ENCODE results near the gene TFAP2D.

TFAP2D gene

DNA sequence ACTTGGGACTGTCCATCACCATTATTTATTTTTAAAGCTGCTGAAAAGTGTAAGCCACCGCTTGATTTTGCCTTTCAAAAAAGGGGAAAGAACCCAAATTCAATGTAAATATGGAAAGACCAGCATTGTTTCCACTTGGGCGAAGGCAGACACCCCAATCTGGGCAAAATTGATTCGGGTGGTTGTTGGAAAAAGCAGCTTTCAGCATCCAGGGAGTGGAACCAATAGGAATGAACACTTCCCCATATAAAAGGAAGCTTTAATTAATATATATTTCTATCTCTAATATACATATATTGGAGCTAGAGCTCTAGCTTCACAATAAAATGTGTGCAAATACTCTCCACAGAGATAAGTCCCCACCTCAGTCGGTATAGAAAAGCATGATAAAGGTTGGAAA lies at the start of gene TFAP2D:
TSS of gene TFAP2D (plus strand) at position 301 of the 400 bp plus-strand sequence. CDS start 530 bp downstream, outside the sequence.
- in situ Hi-C loops (cut with HindIII; ENCODE audit: low sequenced_read_pairs), result no loop called here

DNA sequence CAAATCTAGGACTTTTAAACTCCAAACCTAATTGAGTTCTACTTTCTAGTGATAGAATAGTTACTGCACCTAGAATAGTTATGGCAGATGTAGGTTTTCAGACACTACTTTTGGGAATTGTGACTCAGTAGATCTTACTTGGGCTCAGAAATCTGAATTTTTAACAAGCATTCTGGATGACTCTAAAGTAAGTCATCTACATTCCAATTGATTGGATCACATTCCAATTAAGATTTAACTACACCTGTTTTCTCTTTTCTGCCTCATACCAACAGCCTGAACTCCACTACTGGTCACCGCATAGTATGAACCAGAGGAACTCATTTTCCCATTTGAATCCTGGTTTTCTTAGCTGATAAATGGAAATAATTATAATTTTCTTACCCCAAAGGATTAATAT lies 49.5 kb upstream of the TFAP2D start:
- in situ Hi-C loops (cut with HindIII; ENCODE audit: low sequenced_read_pairs), result no loop called here

DNA sequence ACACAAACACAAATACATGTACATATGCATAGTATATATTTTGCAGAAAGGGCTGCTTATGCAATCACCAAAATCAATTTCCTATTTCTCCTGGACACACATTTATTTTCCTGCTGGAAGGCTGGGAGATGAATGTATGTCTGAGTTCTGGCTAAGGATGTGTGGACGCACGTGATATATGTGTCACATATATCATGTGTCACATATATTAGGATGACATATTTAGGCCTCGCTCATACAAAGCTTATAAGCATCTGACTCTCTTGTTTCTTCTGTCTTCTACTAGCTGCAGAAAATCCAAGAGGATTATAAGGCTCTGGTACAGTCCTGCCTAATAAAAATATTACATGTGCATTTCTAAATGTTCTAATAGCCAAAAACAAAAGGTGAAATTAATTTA lies 47.2 kb upstream of the TFAP2D start:
- in situ Hi-C loops (cut with HindIII; ENCODE audit: low sequenced_read_pairs), result no loop called here

DNA sequence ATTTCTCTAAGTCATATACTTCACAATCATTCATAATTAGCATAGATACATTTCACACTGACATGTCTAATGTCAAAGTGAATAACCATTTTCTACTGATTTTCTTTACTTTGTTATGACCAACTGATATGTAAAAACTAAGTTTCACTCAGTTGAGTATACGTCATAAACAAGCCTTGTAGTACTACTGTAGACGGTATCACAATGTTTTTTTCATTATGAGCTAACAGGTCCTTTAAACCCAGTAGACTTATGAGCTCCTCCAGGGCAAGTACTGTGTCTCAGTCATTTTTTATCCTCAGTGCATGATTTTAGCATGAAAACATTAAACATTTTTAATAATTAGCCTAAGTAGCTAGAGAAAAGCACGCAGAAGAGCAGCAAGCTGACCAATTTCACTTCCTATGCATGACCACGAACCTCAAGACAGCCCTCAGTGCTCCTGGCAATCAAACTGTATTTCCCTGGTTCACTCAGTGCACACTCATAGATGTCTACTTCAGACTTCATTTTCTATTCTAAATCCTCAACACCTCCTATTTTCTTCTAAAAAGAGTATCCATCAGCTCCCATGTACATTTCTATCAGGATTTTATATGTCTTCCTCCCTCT lies 32.0 kb upstream of the TFAP2D start:
- in situ Hi-C loops (cut with HindIII; ENCODE audit: low sequenced_read_pairs), result no loop called here

DNA sequence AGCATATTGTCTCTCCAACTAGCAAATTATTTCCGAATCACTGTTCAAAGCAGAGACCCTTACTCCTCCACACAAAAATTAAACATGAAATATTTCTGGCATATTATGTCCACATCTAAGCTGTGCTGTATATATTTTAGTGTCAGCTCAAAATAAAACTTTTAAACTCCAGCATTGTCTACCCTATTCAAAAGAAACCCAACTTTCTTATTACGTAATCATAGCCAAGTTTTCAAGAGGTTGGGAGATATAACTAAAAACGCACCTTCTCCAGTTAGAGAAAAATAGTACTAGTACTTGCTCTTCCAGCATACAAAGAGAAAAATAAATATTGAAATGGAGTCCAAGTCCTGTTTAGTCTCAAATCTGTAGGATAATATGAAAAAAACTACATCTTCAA lies 24.1 kb upstream of the TFAP2D start:
- in situ Hi-C loops (cut with HindIII; ENCODE audit: low sequenced_read_pairs), result no loop called here

DNA sequence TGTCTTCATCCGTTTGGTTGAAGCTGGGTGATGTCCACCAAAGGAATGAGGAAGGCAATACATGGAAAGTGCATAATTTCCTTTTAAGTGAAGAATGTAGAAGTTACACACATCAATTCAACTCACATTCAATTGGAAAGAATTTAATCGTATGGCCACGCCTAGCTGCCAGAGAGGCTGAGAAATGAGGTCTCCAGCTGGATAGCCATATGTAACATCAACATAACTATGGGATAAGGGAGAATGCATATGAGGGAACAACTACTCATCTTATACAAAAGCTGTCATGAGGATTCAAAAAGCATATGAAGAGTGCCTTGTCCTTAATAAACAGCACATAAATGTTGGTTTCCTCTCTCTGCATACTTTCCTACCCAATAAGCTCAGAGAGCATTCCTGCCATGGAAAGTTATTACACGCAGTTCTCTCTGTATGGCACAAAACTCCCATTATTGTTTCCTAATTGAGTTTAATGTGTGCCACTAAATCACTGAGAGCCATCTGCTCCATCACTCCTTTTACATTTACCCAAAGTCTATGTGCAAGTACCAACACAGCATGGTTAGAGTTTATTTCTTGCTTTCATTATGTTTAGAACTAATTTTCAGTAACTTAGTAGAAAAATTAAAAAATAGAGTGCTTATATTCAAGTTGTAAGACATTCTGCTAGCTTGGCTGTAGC lies 21.4 kb upstream of the TFAP2D start:
- in situ Hi-C loops (cut with HindIII; ENCODE audit: low sequenced_read_pairs), result no loop called here

DNA sequence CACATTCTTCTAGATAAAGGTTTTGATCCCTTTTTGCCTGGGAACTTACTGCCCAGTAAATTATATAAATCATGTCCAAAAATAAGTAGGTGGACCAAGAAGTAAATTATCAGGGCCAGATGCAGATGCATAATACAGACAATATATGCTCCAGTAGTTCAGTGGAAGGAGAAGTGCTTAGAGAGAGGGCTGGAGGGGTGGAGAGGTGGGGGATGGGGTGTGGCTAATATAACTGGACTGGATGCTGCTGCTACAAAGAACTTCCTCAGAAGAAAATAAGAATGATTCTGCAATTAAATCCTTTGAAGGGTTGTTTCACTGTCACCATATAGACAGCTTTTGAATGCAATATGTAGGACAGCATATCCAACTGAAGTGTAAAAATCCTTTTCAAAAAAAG lies 14.8 kb upstream of the TFAP2D start:
- in situ Hi-C loops (cut with HindIII; ENCODE audit: low sequenced_read_pairs), result no loop called here

DNA sequence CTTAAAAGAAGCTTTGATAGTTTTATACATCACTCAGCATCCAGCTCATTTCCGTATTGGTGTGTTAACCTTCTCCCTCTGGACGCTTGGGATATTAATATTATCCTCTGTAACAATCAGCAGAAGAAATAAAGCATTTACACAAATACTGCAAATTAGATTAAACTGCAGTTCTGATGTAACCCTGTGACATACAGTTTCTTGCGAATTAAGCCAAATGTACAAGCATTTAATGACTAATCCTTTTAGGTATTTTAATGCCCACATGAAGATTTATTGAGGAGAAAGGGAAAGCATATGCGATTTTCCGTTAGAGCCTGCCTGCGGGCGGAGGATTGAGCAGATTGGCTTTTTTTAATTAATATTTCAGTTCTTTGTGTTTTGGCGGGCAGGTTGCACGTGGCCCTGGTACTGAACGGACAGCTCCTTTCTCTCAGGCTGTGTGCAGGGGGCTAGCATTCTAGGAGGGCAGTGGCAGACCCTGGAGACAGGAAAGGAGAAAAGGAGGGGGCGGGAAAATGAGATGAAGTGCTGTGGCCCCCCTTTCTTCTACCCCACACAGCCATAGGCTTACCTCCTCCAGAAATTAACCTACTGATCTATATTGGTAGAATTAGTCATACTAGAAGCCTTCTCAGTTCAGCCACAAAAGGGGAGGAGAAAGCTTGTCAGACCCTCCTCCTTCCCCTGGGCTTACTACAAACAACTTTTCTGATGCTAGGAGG lies 14.1 kb upstream of the TFAP2D start:
- in situ Hi-C loops (cut with HindIII; ENCODE audit: low sequenced_read_pairs), result no loop called here

DNA sequence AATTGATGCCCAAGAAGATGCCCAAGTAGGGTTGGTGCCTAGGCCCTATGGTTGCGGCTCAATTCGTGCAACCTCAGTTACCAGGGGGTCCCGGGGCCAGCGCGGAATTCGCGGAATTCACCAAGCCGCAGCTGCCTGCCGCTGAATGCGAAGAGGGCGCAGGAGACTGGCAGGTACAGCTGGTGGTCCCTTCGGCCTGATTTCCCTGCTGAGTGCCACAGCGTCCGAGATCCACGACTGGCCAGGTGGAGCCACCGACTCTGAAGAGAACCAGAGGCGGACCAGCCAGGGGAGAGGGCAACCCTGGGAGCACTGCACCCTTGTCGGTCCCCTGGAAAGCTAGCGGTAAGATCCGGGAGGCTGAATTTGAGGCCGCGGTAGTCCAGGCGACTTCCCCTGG lies 6.8 kb upstream of the TFAP2D start:
- in situ Hi-C loops (cut with HindIII; ENCODE audit: low sequenced_read_pairs), result no loop called here

DNA sequence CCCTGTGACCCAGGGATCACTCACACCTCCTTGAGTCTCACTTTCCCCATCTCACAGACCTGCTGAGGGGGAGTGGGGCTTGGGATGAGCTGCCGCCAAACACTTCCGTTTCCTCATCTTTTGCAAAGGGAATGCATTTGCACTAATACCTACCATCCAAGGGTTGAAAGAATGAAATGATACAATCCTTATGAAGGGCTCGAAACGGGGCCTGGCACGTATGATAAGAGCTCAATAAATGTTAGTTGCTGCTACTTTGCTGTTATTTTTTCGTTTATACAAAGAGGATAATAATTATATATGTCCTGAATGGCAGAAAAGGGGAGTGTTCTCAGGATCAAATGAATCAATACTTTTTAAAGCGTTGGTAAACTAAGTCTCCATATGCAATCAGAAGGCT lies 6.1 kb upstream of the TFAP2D start:
- in situ Hi-C loops (cut with HindIII; ENCODE audit: low sequenced_read_pairs), result no loop called here

DNA sequence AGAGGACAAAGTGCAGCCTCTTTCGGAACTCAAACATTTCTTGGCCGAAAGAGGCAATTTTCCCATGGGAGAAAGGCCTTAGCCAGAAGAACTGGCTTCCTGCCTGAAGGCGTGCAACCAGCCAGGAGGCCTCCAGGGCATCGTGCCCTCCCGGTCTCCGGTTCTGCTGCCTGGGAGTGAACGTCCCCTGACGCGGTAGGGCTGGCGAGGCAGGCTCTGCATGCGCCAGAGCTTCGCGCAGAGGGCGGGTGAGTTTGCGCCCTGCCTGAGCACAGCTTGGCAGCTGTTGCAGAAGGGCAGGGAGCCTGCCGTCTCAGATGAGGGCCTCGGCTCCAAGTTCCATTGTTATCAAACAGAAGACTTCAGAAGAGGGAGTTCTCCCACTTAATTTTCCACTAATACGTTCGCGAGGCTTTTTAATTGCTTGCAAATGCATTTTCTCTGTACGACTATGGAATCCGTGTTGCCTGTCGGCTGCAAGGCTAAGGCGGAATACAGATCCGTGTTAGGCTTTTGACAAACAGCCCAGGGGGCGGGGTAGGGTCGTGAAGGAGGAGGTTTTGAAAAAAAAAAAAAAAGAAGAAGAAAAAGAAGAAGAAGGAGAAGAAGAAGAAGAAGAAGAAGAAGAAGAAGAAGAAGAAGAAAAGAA lies 5.5 kb upstream of the TFAP2D start:
- in situ Hi-C loops (cut with HindIII; ENCODE audit: low sequenced_read_pairs), result no loop called here

DNA sequence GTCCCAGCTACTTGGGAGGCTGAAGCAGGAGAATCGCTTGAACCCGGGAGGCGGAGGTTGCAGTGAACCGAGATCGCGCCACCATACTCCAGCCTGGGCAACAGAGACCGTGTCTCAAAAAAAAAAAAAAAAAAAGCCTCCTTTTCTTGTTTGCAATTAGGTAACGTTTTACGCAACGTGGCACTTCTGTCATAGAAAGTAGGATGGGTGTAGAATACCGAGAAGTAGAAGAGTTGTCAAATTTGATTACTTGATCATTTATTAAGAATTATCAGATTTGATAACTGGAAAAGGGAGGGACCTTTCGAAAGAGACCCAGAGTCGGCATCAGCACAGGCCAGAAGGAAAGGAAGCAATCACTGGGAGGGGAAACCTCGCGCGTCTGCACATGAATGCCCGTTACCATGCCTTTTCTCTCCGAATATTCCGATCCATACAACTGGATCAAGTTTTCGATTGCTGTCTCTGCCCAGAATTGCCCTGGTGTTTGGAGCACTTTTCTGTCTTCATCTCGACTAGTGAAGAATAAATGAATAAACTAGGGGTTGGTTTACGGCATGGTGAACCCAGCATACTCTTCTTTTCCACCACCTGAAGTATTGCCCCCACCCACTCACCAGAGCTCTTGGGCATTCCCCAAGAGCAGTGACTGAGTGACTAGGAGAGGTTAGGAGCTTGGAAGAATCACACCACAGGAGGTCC lies 4.5 kb upstream of the TFAP2D start:
- in situ Hi-C loops (cut with HindIII; ENCODE audit: low sequenced_read_pairs), result no loop called here

DNA sequence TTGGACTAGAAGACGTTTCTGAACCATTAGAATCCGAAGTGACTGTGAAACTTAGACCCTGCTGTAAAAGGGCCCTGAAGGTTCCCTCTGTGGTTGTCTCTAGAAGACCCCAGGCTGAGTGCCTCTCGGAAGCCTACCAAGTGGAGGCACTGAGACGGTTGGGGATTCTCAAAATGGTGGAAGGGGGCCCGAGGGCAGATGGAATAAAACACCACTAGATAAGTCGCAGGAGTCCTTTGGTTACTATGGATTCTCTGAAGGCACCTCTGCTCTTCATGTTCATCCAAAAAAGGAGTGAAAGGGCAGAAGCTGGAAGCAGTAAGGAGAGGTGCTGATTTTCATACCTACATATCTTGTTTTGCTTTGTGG lies 4.0 kb upstream of the TFAP2D start:
- in situ Hi-C loops (cut with HindIII; ENCODE audit: low sequenced_read_pairs), result no loop called here

DNA sequence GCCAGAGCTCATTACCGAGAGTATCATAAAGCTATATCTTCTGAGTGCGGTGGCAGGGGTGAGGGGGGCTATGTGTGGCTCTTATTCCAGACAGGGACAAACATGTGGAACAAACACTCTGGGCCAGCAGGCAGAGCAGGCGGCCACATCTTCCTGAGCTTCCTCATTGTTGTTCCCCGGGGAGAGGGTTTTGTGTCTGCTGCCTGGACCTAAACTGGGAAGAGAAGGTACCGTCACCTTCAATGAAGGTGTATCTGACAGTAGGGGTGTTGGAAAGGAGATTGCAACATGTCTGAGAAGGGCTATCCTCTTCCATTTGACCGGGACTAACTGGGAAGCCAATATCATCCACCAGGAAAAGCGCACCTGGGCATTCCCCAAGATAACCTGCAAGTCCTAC lies 1.6 kb upstream of the TFAP2D start:
- in situ Hi-C loops (cut with HindIII; ENCODE audit: low sequenced_read_pairs), result no loop called here

DNA sequence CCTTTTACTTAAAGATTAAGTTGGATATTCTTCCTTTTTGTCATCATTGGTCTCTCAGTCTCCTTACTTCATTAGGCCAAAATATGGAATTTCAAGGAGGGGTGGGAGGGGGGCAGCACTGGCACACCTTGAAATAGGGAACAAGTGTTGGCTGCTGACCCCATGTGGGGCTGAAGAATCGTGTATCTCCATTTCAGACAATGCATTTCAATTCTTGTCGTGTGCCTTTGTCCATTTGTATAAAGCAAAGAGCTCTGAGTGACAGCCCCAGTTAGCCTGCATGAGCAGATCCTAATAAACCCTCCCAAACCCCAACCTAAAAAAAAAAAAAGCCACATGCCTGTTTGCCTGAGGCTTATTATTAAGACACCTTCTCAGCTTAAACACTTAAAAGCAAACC lies 1.0 kb upstream of the TFAP2D start:
- in situ Hi-C loops (cut with HindIII; ENCODE audit: low sequenced_read_pairs), result no loop called here

DNA sequence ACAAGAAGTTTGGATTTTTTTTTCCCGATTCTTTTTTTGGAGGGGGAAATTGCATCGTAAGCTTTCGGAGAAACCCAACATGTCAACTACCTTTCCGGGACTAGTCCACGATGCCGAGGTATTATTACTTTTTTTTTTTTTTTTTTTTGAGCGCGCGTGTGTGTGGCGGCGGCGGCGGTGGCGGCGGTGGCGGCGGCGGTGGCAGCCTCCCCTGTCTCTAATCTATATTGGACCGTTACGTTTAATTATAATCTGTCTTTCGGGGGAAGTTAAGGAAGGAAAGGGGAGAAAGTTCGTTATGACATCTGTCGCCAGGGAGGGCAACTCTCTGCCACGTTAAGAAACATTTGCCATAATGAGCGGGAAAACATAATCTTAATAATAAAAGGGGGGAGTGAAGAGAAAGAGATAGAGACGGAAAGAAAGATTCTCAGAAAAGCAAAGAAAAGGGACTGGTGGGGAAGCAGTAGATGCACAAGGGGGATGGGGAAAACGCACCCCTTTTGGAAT lies 706 bp downstream of the TFAP2D start:
- in situ Hi-C loops (cut with HindIII; ENCODE audit: low sequenced_read_pairs), result no loop called here

DNA sequence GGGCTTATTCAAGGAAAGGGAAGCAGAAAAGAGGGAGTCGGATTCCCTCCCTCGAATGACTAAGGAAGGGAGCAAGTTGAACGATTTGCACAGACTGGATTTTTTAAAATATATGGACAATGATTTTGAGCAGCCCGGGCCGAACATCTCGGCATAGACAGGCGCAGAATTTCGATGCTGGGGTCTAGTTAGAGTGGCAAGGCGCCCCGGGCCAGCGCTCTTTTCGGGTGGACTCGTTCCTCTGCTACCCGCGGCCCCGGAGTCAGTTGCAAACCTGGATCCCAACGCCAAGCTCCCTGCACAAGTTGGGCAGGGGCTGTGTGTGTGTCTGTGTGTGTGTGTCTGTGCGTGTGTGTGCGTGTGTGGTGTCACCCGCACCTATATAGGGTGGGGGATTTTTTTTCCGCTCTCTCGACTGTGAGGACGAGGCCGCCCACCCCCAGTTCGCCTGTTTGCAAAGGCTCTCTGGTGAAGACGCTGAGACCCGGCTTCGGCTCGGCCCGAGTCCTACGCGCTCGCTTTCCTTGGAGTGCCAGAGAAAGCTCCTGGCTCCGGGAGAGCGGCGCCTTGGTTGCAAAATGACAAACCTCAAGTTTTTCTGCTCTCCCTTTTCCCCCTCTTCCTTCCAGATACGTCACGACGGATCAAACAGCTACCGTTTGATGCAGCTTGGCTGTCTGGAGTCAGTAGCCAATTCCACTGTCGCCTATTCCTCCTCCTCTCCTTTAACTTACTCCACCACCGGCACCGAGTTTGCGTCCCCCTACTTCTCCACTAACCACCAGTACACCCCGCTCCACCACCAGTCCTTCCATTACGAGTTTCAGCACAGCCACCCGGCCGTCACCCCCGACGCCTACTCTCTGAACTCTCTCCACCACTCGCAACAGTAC lies 1.4 kb downstream of the TFAP2D start:
- in situ Hi-C loops (cut with HindIII; ENCODE audit: low sequenced_read_pairs), result no loop called here

DNA sequence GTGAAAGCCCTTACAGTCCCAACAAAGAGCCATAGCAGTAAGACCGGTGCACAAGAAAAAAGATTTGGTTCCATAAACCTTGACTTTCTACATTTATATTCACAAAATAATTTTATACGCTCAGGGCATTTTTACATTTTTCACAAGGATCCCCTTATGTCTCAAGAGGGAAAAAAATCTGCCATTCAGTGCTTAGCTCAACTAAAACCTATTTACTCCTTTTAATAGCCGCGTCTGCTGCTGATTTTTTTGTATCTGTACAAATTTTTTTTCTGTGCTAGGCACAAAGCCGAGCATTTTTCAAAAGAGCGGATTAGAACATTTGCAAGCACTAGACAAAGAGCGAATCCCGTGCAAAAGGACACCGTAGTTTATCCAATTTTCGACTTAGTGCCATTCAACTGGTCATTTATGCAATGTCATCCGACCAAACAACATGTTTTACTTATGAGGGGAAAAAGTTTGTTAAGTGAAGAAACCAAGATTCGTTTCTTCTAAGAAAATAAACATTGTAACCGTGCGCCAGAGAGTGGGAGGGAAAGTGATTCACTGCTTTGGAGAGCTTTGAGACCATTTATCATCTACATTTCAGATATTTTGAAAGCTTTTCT lies 3.7 kb downstream of the TFAP2D start:
- in situ Hi-C loops (cut with HindIII; ENCODE audit: low sequenced_read_pairs), result no loop called here

DNA sequence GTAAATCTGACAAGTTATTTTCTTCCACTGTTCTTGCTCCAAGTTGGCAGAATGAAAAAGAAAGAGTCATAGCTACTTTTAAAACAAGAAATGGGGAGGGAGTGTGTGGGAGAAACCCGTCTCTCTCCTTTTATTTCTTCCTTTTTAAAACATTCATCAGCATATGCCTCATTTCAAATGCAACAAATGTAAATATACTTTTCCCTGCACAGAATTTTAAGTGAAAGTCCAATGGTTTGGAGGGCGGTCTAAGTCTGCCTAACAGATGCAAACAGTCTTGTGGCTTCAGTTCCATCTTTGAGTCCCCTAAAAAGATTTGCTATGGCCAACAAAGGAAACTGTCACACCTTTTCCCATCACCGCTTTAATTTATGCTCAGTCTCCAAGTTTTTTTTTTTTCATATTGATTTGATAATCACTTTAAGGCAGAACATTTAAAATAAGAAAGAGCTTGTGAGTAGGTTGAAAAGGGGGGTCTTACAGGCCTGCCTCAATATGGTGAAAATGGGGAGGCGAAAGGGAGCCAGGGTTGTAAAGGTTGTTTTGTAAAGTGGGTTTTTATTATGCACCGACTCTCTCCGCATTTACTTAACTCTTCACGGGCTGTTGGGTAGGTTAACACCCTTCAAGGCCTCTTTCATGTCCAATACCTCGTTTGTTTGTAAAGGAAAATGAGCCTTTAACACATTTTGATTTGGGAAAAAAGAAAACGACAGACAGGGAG lies 4.6 kb downstream of the TFAP2D start:
- in situ Hi-C loops (cut with HindIII; ENCODE audit: low sequenced_read_pairs), result no loop called here
